Erythroblast (primary cell): ENCODE results near the gene PTGR1.

Source experiments
- GATA1 ChIP-seq: IDR thresholded peaks from 2 replicates; pipeline ENCODE4 v1.6.1; 2011; ENCODE audit warnings: low read depth, mild to moderate bottlenecking, control low read depth, low read length, moderate library complexity
- POLR2A ChIP-seq: IDR thresholded peaks from 2 replicates; pipeline ENCODE4 v1.6.1; 2011; ENCODE audit warnings: mild to moderate bottlenecking, low read length

GRCh38 chr9:111627260-111627963 lies 28.0 kb upstream of the PTGR1 start:
- TF ChIP-seq POLR2A (no peak), GATA1 (no peak)
